HepG2 (cell line): Measurements from ENCODE around the gene TAC3.

ENCODE experiments used
- CEBPB ChIP-seq: IDR thresholded peaks from 2 replicates; pipeline ENCODE4 v1.6.1; 2011; ENCODE audit warnings: low read depth, low read length, improper control_type of control experiment, borderline replicate concordance
- SALL2 ChIP-seq: sonication (generic); formaldehyde crosslinking; IDR thresholded peaks from 2 replicates; pipeline ENCODE4 v1.8.1; 2023; ENCODE audit warnings: mild to moderate bottlenecking, missing genetic modification reagents, inconsistent platforms
- SP1 ChIP-seq, 2 experiments: fragments of 450-650 bp in 1 of 2; sonication (generic) in 1 of 2; formaldehyde crosslinking in 1 of 2; IDR thresholded peaks; 2 replicates each; pipeline versions ENCODE4 v1.4.0 to v1.6.1; 2016 to 2020; ENCODE audit warnings: missing genetic modification reagents in 1 of 2

GRCh38 chr12:57047981-57048380 lies 31.7 kb upstream of the TAC3 start:
- TF ChIP-seq SALL2 (CRISPR knock-in tag) (no peak), SP1 (IDR thresholded peaks at IDR 0.05) (no peak), SP1 (CRISPR knock-in tag; IDR thresholded peaks at IDR 0.05) (no peak), CEBPB (no peak)
